Measurements from ENCODE around the gene ARF1.

Gene ARF1

DNA sequence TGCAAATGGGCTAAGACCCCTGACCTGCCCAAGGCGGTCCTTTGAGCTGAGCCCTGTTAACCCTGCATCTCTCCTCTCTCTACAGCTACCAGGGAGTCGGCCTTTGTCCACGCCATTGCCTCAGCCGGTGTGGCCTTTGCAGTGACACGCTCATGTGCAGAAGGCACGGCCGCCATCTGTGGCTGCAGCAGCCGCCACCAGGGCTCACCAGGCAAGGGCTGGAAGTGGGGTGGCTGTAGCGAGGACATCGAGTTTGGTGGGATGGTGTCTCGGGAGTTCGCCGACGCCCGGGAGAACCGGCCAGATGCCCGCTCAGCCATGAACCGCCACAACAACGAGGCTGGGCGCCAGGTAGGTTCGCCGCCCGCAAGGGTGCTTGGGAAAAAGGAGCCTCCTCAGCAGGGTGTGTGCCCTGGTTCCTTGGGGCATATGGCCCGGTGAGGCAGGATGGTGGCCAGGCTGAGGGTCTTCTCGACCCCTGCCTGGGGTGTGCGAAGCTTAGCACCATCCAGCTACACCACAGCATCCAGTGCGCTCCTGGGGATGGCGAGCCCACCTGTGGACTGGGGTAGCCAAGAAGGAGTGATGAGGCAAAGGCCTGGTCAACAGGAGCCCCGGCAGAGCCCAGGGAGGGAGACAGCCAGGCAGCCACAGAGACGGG lies 31.8 kb upstream of the ARF1 start:
- no peak for DNase-seq

GRCh38 chr1:228058172-228058948 lies 24.1 kb upstream of the ARF1 start:
- no peak for DNase-seq

DNA sequence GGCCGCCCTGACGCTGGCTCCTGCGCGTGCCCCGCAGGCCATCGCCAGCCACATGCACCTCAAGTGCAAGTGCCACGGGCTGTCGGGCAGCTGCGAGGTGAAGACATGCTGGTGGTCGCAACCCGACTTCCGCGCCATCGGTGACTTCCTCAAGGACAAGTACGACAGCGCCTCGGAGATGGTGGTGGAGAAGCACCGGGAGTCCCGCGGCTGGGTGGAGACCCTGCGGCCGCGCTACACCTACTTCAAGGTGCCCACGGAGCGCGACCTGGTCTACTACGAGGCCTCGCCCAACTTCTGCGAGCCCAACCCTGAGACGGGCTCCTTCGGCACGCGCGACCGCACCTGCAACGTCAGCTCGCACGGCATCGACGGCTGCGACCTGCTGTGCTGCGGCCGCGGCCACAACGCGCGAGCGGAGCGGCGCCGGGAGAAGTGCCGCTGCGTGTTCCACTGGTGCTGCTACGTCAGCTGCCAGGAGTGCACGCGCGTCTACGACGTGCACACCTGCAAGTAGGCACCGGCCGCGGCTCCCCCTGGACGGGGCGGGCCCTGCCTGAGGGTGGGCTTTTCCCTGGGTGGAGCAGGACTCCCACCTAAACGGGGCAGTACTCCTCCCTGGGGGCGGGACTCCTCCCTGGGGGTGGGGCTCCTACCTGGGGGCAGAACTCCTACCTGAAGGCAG lies 23.4 kb upstream of the ARF1 start:
- DNase-seq = peak; percentile 71

DNA sequence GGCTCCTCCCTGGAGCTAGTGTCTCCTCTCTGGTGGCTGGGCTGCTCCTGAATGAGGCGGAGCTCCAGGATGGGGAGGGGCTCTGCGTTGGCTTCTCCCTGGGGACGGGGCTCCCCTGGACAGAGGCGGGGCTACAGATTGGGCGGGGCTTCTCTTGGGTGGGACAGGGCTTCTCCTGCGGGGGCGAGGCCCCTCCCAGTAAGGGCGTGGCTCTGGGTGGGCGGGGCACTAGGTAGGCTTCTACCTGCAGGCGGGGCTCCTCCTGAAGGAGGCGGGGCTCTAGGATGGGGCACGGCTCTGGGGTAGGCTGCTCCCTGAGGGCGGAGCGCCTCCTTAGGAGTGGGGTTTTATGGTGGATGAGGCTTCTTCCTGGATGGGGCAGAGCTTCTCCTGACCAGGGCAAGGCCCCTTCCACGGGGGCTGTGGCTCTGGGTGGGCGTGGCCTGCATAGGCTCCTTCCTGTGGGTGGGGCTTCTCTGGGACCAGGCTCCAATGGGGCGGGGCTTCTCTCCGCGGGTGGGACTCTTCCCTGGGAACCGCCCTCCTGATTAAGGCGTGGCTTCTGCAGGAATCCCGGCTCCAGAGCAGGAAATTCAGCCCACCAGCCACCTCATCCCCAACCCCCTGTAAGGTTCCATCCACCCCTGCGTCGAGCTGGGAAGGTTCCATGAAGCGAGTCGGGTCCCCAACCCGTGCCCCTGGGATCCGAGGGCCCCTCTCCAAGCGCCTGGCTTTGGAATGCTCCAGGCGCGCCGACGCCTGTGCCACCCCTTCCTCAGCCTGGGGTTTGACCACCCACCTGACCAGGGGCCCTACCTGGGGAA lies 22.7 kb upstream of the ARF1 start:
- peak; percentile 77 for DNase-seq

DNA sequence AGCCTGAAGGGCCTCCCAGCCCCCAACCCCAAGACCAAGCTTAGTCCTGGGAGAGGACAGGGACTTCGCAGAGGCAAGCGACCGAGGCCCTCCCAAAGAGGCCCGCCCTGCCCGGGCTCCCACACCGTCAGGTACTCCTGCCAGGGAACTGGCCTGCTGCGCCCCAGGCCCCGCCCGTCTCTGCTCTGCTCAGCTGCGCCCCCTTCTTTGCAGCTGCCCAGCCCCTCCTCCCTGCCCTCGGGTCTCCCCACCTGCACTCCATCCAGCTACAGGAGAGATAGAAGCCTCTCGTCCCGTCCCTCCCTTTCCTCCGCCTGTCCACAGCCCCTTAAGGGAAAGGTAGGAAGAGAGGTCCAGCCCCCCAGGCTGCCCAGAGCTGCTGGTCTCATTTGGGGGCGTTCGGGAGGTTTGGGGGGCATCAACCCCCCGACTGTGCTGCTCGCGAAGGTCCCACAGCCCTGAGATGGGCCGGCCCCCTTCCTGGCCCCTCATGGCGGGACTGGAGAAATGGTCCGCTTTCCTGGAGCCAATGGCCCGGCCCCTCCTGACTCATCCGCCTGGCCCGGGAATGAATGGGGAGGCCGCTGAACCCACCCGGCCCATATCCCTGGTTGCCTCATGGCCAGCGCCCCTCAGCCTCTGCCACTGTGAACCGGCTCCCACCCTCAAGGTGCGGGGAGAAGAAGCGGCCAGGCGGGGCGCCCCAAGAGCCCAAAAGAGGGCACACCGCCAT lies 21.9 kb upstream of the ARF1 start:
- no peak for DNase-seq

DNA sequence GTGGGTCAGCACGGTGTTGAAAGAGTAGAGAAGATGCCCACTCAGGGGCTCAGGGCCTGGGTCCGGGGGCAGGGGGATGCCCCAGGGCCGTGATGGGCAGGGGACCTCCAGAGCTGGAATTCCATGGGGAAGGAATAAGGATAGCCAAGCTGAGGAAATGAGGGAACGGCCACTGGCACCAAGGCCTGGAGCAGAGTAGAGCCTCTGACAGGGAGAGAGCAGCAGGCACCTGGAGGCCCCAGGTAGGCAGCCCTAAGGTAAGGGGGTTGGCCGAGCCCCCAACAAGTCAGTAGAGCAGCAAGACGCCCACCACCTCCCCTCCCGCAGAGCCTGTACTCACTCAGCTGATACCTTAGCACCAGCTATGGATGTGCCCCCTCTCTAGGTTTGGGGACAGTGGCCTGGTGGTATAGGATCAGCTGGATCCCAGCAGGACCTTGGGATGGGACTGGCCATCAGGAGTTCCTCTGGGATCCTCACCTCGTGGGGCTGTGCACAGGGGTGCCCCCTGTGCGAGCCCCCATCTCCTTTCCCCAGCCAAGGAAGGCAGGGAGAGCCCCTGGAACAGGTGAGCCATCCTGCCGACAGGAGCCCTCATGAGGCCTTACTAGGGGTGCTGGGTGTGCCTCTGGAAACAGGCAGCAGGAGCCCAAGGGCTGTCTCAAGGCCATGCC lies 21.0 kb upstream of the ARF1 start:
- no peak for DNase-seq

GRCh38 chr1:228062085-228062791 lies 20.3 kb upstream of the ARF1 start:
- DNase-seq = no peak

GRCh38 chr1:228062812-228063211 lies 19.7 kb upstream of the ARF1 start:
- no peak for DNase-seq

DNA sequence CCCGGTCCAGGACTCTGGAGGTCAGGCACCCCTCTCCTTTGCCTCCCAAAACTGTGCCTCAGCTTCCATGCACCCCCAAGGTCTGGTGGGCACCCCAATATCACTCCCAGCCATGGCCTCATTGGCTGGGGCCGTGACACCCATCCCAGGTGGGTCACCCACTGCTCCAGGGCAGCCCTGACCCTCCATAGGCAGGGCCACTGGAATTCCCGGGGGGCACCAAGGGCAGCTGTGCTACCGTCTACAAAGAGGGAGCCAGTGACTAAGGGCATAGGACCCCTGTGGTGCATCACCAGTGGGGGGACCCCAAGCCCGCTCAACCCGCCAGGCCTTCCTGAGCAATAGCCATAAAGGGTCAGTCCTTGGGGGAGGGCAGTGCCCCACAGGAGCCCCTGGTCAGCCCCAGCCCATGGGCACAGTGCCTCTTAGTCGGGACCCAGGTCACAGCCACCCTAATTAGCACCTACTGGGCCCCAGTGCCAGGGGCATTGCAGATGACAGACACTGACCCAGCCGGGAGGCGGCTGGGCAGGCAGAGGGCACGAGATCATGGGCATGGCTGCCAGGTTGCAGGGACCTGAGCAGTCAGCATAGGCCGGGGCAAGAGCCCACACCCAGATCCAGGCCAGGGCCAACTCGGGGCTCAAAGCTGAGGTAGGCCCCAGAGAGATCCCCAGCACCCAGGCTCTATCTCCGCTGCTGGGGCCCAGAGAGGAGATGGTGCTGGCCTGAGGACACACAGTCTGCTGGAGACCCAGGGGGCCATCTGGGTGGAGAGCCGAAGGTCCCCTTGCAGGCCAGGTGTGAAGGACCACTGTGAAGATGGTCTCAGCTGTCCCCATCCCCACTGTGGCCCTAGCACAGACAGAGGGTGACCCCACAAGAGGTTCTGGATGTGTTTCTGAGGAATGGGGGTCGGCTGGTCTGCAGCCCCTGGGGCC lies 19.0 kb upstream of the ARF1 start:
- DNase-seq = no peak

- DNase-seq = no peak
Measured at GRCh38 chr1:228064296-228064695, 18.2 kb upstream of the ARF1 start.

GRCh38 chr1:228064741-228065542 lies 17.6 kb upstream of the ARF1 start:
- DNase-seq = no peak

GRCh38 chr1:228065543-228066347 lies 16.8 kb upstream of the ARF1 start:
- DNase-seq = no peak

GRCh38 chr1:228066416-228066815 lies 16.1 kb upstream of the ARF1 start:
- no peak for DNase-seq

- DNase-seq = no peak
Measured at GRCh38 chr1:228066891-228067654, 15.4 kb upstream of the ARF1 start.

DNA sequence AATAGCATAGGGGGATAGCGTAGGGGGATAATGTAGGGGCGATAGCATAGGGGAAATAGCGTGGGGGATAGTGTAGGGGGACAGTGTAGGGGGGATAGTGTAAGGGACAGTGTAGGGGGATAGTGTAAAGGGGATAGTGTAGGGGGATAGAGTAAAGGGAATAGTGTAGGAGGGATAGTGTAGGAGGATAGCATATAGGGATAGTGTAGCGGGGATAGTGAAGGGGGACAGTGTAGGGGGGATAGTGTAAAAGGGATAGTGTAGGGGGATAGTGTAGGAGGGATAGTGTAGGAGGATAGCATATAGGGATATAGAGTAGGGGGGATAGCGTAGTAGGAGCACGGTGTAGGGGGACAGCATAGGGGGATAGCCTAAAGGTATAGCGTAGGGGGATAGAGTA lies 14.1 kb upstream of the ARF1 start:
- no peak for DNase-seq

DNA sequence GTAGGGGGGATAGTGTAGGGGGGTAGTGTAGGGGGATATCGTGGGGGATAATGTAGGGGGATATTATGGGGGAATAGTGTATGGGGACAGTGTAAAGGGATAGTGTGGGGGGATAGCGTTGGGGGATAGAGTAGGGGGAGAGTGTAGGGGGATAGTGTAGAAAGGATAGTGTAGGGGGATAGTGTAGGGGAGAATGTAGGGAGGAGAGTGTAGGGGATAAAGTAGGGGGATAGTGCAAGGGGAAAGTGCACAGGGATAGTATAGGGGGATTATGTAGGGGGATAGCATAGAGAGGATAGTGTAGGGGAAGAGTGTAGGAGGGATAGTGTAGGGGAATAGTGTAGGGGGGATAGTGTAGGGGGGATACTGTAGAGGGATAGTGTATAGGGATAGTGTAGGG lies 12.3 kb upstream of the ARF1 start:
- no peak for DNase-seq

GRCh38 chr1:228070851-228071250 lies 11.7 kb upstream of the ARF1 start:
- DNase-seq = no peak

Measured in CD4-positive, alpha-beta T cell treated with Interferon gamma for 1 hour (primary cell).